PC-3 (cell line): ENCODE results near the gene KRT73. TPM values are rescaled to one million over a fixed set of nuclear protein-coding genes. Genes with fewer than 3 reads are reported as not detected.

Source experiments
- ATAC-seq: fragments of 200-7000 bp; cut with Tn5 transposase; 2 replicates; pipeline ENCODE4 v1.9.1; 2020; ENCODE audit warnings: mild to moderate bottlenecking, moderate library complexity
- BruUV-seq: library from RNA; stranded (reverse); fragments of 400-500 nt; replicated peaks from 2 replicates; lab custom pipeline; 2021; lab: Mats Ljungman, UMichigan
- CTCF ChIA-PET: fragments of 300-600 bp; sonication (Branson Sonifier 250); formaldehyde crosslinking; loops from one replicate; lab custom pipeline; 2022; ENCODE audit warnings: antibody characterized with exemption; lab: Charles Lee
- POLR2A ChIA-PET: fragments of 300-600 bp; sonication (Branson Sonifier 250); formaldehyde crosslinking; loops from one replicate; lab custom pipeline; 2022; ENCODE audit warnings: antibody characterized with exemption; ENCODE audit not compliant: unreplicated experiment; lab: Charles Lee
- DNase-seq: peaks from one replicate; pipeline ENCODE4 v3.0.0-alpha.2; 2015
- H2AFZ ChIP-seq: fragments of 300-600 bp; sonication (generic); 2 replicates; pipeline ENCODE4 v1.6.0; 2016; ENCODE audit warnings: antibody characterized with exemption, low read length
- H3F3A ChIP-seq: fragments of 300-600 bp; sonication (generic); one replicate; pipeline ENCODE4 v1.6.0; 2017; ENCODE audit warnings: antibody characterized with exemption, low read length, control low read depth, mild to moderate bottlenecking; ENCODE audit not compliant: unreplicated experiment
- H3K27ac ChIP-seq: fragments of 300-600 bp; sonication (generic); 2 replicates; pipeline ENCODE4 v1.5.1; 2016; ENCODE audit warnings: mild to moderate bottlenecking, low read length
- H3K27me3 ChIP-seq: fragments of 300-600 bp; sonication (generic); 2 replicates; pipeline ENCODE4 v1.6.1; 2016; ENCODE audit warnings: low read length, mixed read lengths
- H3K36me3 ChIP-seq: fragments of 300-600 bp; sonication (generic); 2 replicates; pipeline ENCODE4 v1.6.1; 2016; ENCODE audit warnings: low read depth, mixed run types, low read length, mixed read lengths
- H3K4me1 ChIP-seq: fragments of 300-600 bp; sonication (generic); 2 replicates; pipeline ENCODE4 v1.5.1; 2016; ENCODE audit warnings: low read length; ENCODE audit not compliant: insufficient read depth
- H3K4me2 ChIP-seq: fragments of 300-600 bp; sonication (generic); 2 replicates; pipeline ENCODE4 v1.6.0; 2016; ENCODE audit warnings: low read length
- H3K4me3 ChIP-seq: fragments of 300-600 bp; sonication (generic); 2 replicates; pipeline ENCODE4 v1.5.1; 2016; ENCODE audit warnings: mild to moderate bottlenecking, low read length, mixed read lengths
- H3K79me2 ChIP-seq: fragments of 300-600 bp; sonication (generic); 2 replicates; pipeline ENCODE4 v1.6.1; 2017; ENCODE audit warnings: low read length, mixed read lengths
- H3K9ac ChIP-seq: fragments of 300-600 bp; sonication (generic); 2 replicates; pipeline ENCODE4 v1.6.0; 2016; ENCODE audit warnings: mild to moderate bottlenecking, low read length
- H3K9me2 ChIP-seq: fragments of 300-600 bp; sonication (generic); replicated peaks from 2 replicates; pipeline ENCODE4 v1.6.1; 2016; ENCODE audit warnings: mixed run types, low read length, mixed read lengths
- H3K9me3 ChIP-seq: fragments of 300-600 bp; sonication (generic); 2 replicates; pipeline ENCODE4 v1.6.1; 2016; ENCODE audit warnings: low read length, mixed read lengths
- H4K20me1 ChIP-seq: fragments of 300-600 bp; sonication (generic); 2 replicates; pipeline ENCODE4 v1.6.1; 2016; ENCODE audit warnings: low read length, mixed read lengths
- CTCF ChIP-seq: fragments of 300-600 bp; sonication (generic); conservative IDR thresholded peaks from 2 replicates; pipeline ENCODE4 v1.5.1; 2017; ENCODE audit warnings: antibody characterized with exemption, low read depth, mild to moderate bottlenecking, low read length
- EZH2 ChIP-seq: fragments of 300-600 bp; sonication (generic); IDR thresholded peaks from one replicate; pipeline ENCODE4 v1.6.1; 2017; ENCODE audit warnings: antibody characterized with exemption, mild to moderate bottlenecking, low read length; ENCODE audit not compliant: unreplicated experiment
- EZH2phosphoT487 ChIP-seq: fragments of 300-600 bp; sonication (generic); IDR thresholded peaks from 2 replicates; pipeline ENCODE4 v1.6.1; 2018; ENCODE audit warnings: mild to moderate bottlenecking, antibody characterized with exemption, low read length, borderline replicate concordance
- intact Hi-C: fragments of 100-400 bp; cut with micrococcal nuclease; formaldehyde crosslinking; loops from 2 replicates; pipeline ENCODE4 v1.9.0; 2023
- total RNA-seq: library from RNA; depleted of rRNA; stranded (reverse); fragments of >200 nt; gene quantifications from 2 replicates; pipeline ENCODE4 v1.2.3, GENCODE V29; 2014

The KRT73 gene
- total RNA-seq, 1 experiment from 2014 or later: not detected

GRCh38 chr12:52618866-52619265 lies 507 bp upstream of the KRT73 start:
- no peaks in the 10 kb centered on the region for H4K20me1 ChIP-seq
- peaks cover 40% of the 10 kb centered on the region for H3K27me3 ChIP-seq
- ATAC-seq (no peak), DNase-seq (no peak)
- H3K4me1 ChIP-seq: no peaks in the 10 kb centered on the region
- no TSS peak for BruUV-seq
- no peaks in the 10 kb centered on the region for H3F3A ChIP-seq
- no peaks in the 10 kb centered on the region for H3K79me2 ChIP-seq
- ChIA-PET POLR2A (no interaction called here), CTCF (no interaction called here)
- no peak overlapping the region for H3K27ac ChIP-seq
- TF ChIP-seq EZH2phosphoT487: no peak
- no peak for TF ChIP-seq CTCF
- TF ChIP-seq EZH2: no peak
- H3K4me3 ChIP-seq: no peak overlapping the region
- H3K36me3 ChIP-seq: no peaks in the 10 kb centered on the region
- no peaks in the 10 kb centered on the region for H3K9me3 ChIP-seq
- no peak overlapping the region for H2AFZ ChIP-seq
- no peaks in the 10 kb centered on the region for H3K9me2 ChIP-seq
- intact Hi-C loops: no loop called here
- H3K9ac ChIP-seq: no peak overlapping the region
- no peak overlapping the region for H3K4me2 ChIP-seq

GRCh38 chr12:52617403-52617785 lies 965 bp downstream of the KRT73 start:
- no peak for TF ChIP-seq EZH2phosphoT487
- no peak for TF ChIP-seq CTCF
- TF ChIP-seq EZH2: no peak
- H3K9me2 ChIP-seq: no peaks in the 10 kb centered on the region
- no peak overlapping the region for H3K27ac ChIP-seq
- no peaks in the 10 kb centered on the region for H3K36me3 ChIP-seq
- ChIA-PET CTCF (no interaction called here), POLR2A (no interaction called here)
- no peaks in the 10 kb centered on the region for H3F3A ChIP-seq
- no peak overlapping the region for H2AFZ ChIP-seq
- H3K9ac ChIP-seq: no peak overlapping the region
- no peak overlapping the region for H3K4me3 ChIP-seq
- no peaks in the 10 kb centered on the region for H3K9me3 ChIP-seq
- no TSS peak for BruUV-seq
- DNase-seq (no peak), ATAC-seq (no peak)
- intact Hi-C loops: no loop called here
- no peaks in the 10 kb centered on the region for H4K20me1 ChIP-seq
- H3K79me2 ChIP-seq: no peaks in the 10 kb centered on the region
- no peak overlapping the region for H3K4me2 ChIP-seq
- no peaks in the 10 kb centered on the region for H3K4me1 ChIP-seq
- H3K27me3 ChIP-seq: peaks cover 42% of the 10 kb centered on the region

GRCh38 chr12:52616680-52617402 lies 1.5 kb downstream of the KRT73 start:
- DNase-seq: no peak
- Histone ChIP-seq H3F3A (no peaks in the 10 kb centered on the region), H2AFZ (no peak overlapping the region), H3K27ac (no peak overlapping the region), H3K4me1 (no peaks in the 10 kb centered on the region), H3K36me3 (no peaks in the 10 kb centered on the region), H3K9me3 (no peaks in the 10 kb centered on the region), H3K79me2 (no peaks in the 10 kb centered on the region), H3K9me2 (no peaks in the 10 kb centered on the region), H3K9ac (no peak overlapping the region), H4K20me1 (no peaks in the 10 kb centered on the region), H3K27me3 (peaks cover 47% of the 10 kb centered on the region), H3K4me2 (no peak overlapping the region), H3K4me3 (no peak overlapping the region)
- ChIA-PET POLR2A (no interaction called here), CTCF (no interaction called here)
- no peak for TF ChIP-seq CTCF
- TF ChIP-seq EZH2: no peak
- no peak for TF ChIP-seq EZH2phosphoT487
- ATAC-seq: no peak
- intact Hi-C loops: no loop called here
- BruUV-seq: no TSS peak
